Effector memory CD4-positive, alpha-beta T cell (primary cell): ENCODE measurements around the gene PRKACG.

ENCODE experiments used
- DNase-seq, 3 donors: peaks; one replicate each; pipeline ENCODE4 v3.0.0-alpha.2; 2020
- H3K27ac ChIP-seq: 2 replicates; pipeline ENCODE4 v1.7.0; 2013; ENCODE audit warnings: mild to moderate bottlenecking, low read length, moderate library complexity; ENCODE audit not compliant: insufficient read depth, poor library complexity, severe bottlenecking
- H3K27me3 ChIP-seq: replicated peaks from 2 replicates; pipeline ENCODE4 v1.7.0; 2013; ENCODE audit warnings: mild to moderate bottlenecking, low read length; ENCODE audit not compliant: insufficient read depth, control insufficient read depth, poor library complexity, severe bottlenecking
- H3K36me3 ChIP-seq: 2 replicates; pipeline ENCODE4 v1.7.0; 2013; ENCODE audit warnings: mild to moderate bottlenecking, low read length, moderate library complexity; ENCODE audit not compliant: control insufficient read depth, insufficient read depth
- H3K4me1 ChIP-seq: 2 replicates; pipeline ENCODE4 v1.7.0; 2013; ENCODE audit warnings: low read length, mild to moderate bottlenecking; ENCODE audit not compliant: control insufficient read depth, insufficient read depth, poor library complexity, severe bottlenecking
- H3K4me3 ChIP-seq: 2 replicates; pipeline ENCODE4 v1.7.0; 2013; ENCODE audit warnings: low read length, low read depth, mild to moderate bottlenecking; ENCODE audit not compliant: insufficient read depth, poor library complexity, severe bottlenecking
- H3K9me3 ChIP-seq: 2 replicates; pipeline ENCODE4 v1.7.0; 2013; ENCODE audit warnings: mild to moderate bottlenecking, low read length, moderate library complexity; ENCODE audit not compliant: control insufficient read depth

PRKACG gene

GRCh38 chr9:69028754-69029153 is 14.8 kb upstream of the PRKACG start:
- peak overlapping the region; percentile 14 for H3K27ac ChIP-seq
- H3K4me1 ChIP-seq: peaks cover 17% of the 10 kb centered on the region
- DNase-seq: peak in 2 of 3 donors; percentile 13 to 17
- no peaks in the 10 kb centered on the region for H3K36me3 ChIP-seq
- H3K4me3 ChIP-seq: no peak overlapping the region
- H3K27me3 ChIP-seq: no peaks in the 10 kb centered on the region
- H3K9me3 ChIP-seq: no peaks in the 10 kb centered on the region

- no peaks in the 10 kb centered on the region for H3K27me3 ChIP-seq
- H3K27ac ChIP-seq: no peak overlapping the region
Observed at GRCh38 chr9:69027355-69028097, 13.6 kb upstream of the PRKACG start.

DNA sequence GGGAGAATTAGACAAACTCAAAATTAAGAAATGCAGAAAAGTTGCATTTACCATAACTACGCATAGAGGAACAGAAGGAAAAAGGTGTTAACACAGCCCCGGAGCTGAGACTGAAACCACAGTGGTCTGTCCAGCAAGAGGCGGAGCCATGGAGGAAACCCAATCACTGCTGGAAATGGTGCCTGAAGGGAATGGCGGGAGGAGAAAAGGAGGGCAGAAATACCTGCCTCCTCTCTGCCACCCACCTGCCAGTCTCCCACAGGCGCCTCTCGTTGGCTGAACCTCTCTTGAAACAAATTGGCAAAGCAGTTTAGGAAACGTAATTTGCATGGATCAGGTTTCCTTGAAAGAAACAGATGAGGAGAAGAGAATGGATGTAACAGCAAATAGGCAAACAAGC is 9.7 kb upstream of the PRKACG start:
- Histone ChIP-seq H3K27me3 (no peaks in the 10 kb centered on the region), H3K4me1 (peaks cover 25% of the 10 kb centered on the region), H3K27ac (no peak overlapping the region), H3K9me3 (no peaks in the 10 kb centered on the region), H3K36me3 (no peaks in the 10 kb centered on the region), H3K4me3 (no peak overlapping the region)
- no peak for DNase-seq

More at GRCh38 chr9:69027355-69028097, 13.6 kb upstream of the PRKACG start:
- Histone ChIP-seq H3K36me3 (no peaks in the 10 kb centered on the region), H3K4me1 (peaks cover 17% of the 10 kb centered on the region), H3K4me3 (no peak overlapping the region), H3K9me3 (no peaks in the 10 kb centered on the region)
- DNase-seq: peak in 1 of 3 donors; percentile 35

- Histone ChIP-seq H3K27ac (no peak overlapping the region), H3K36me3 (no peaks in the 10 kb centered on the region)
Observed at GRCh38 chr9:69020301-69021145, 6.6 kb upstream of the PRKACG start.

DNA sequence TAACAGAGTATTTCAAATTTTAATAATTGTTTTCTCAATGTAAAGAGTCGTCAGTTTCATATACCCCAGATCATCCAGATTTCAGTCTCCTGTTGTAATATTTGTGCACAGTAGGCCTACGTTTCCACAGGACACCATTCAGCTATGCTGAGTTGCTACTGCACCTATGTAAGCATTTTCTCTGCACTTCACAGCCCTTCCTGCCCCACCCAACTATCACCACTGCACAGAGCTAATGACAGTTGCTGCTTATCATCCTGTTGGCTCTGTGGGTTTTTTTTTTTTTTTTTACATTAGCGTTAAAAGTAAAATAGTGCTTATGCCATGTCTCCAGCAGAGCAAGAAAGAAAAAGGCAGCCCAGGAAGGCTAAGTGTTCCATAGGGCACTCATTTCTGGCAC is 5.9 kb upstream of the PRKACG start:
- Histone ChIP-seq H3K36me3 (no peaks in the 10 kb centered on the region), H3K9me3 (no peaks in the 10 kb centered on the region), H3K4me3 (no peak overlapping the region), H3K4me1 (peaks cover 11% of the 10 kb centered on the region), H3K27ac (no peak overlapping the region), H3K27me3 (no peaks in the 10 kb centered on the region)
- DNase-seq: peak in 2 of 3 donors; percentile 13 to 19

More at GRCh38 chr9:69020301-69021145, 6.6 kb upstream of the PRKACG start:
- DNase-seq: no peak
- H3K27me3 ChIP-seq: no peaks in the 10 kb centered on the region
- H3K4me3 ChIP-seq: no peak overlapping the region
- H3K9me3 ChIP-seq: no peaks in the 10 kb centered on the region
- peaks cover 11% of the 10 kb centered on the region for H3K4me1 ChIP-seq

GRCh38 chr9:69018737-69019136 is 4.8 kb upstream of the PRKACG start:
- Histone ChIP-seq H3K4me1 (peaks cover 11% of the 10 kb centered on the region), H3K27me3 (no peaks in the 10 kb centered on the region), H3K36me3 (no peaks in the 10 kb centered on the region), H3K27ac (no peak overlapping the region), H3K4me3 (no peak overlapping the region), H3K9me3 (no peaks in the 10 kb centered on the region)
- no peak for DNase-seq

GRCh38 chr9:69016191-69017096 is 2.5 kb upstream of the PRKACG start:
- Histone ChIP-seq H3K4me3 (no peak overlapping the region), H3K9me3 (no peaks in the 10 kb centered on the region), H3K27ac (no peak overlapping the region), H3K36me3 (no peaks in the 10 kb centered on the region), H3K27me3 (no peaks in the 10 kb centered on the region), H3K4me1 (peaks cover 18% of the 10 kb centered on the region)
- DNase-seq: no peak

DNA sequence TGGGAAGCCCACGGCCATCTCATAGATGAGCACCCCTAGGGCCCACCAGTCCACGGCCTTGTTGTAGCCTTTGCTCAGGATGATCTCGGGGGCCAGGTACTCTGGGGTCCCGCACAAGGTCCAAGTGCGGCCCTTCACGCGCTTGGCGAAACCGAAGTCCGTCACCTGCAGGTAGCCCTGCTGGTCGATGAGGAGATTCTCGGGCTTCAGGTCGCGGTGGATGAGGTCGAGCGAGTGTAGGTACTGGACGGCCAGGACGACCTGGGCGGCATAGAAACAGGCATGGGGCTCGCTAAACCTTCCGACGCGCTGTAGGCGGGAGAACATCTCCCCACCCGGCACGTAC is 558 bp downstream of the PRKACG start:
- Histone ChIP-seq H3K36me3 (no peaks in the 10 kb centered on the region), H3K27ac (no peak overlapping the region), H3K9me3 (no peaks in the 10 kb centered on the region), H3K4me3 (no peak overlapping the region), H3K27me3 (no peaks in the 10 kb centered on the region), H3K4me1 (peaks cover 7% of the 10 kb centered on the region)
- no peak for DNase-seq

- DNase-seq: no peak
- Histone ChIP-seq H3K4me3 (no peak overlapping the region), H3K27me3 (no peaks in the 10 kb centered on the region), H3K4me1 (peaks cover 7% of the 10 kb centered on the region), H3K9me3 (no peaks in the 10 kb centered on the region), H3K27ac (no peak overlapping the region), H3K36me3 (no peaks in the 10 kb centered on the region)
Observed at GRCh38 chr9:69012696-69013381, 1.1 kb downstream of the PRKACG start.
